ENCODE results near the gene THSD4. TPM values are rescaled to one million over a fixed set of nuclear protein-coding genes. Genes with fewer than 3 reads are reported as not detected.
"Not testable (repeated sequence)": the region's sequence is repeated elsewhere in the genome, so short reads cannot be mapped to it uniquely, and the experiment has no call there.

The THSD4 gene
- total RNA-seq, 2 experiments from 2014 or later = not detected

GRCh38 chr15:71171195-71171594, 55.9 kb downstream of the THSD4 start:
- Histone ChIP-seq H2AFZ (ENCODE audit: low read length) (no peak overlapping the region), H3K4me3 (ENCODE audit: low read depth, low read length, poor library complexity, severe bottlenecking) (no peak overlapping the region), H3K36me3 (ENCODE audit: insufficient read depth, low read length) (no peaks in the 10 kb centered on the region), H3K9me3 (ENCODE audit: low read length) (peaks cover 11% of the 10 kb centered on the region; the same call in 1 of the 2 replicates), H3K4me2 (ENCODE audit: low read length) (no peak overlapping the region), H3K27ac (ENCODE audit: low read depth, low read length, poor library complexity, severe bottlenecking) (no peak overlapping the region), H4K20me1 (ENCODE audit: insufficient read depth, low read length) (no peaks in the 10 kb centered on the region), H3K79me2 (ENCODE audit: insufficient read depth, low read depth, low read length) (no peaks in the 10 kb centered on the region), H3K9me2 (ENCODE audit: insufficient read depth, low read length) (no peaks in the 10 kb centered on the region), H3K4me1 (ENCODE audit: insufficient read depth, low read length, poor library complexity, severe bottlenecking) (no peaks in the 10 kb centered on the region)
- POLR2A ChIA-PET = no interaction called here
- intact Hi-C loops (cut with micrococcal nuclease; ENCODE audit: unreplicated experiment) = no loop called here
- DNase-seq (ENCODE audit: low spot score) = no peak
- CTCF ChIA-PET (ENCODE audit: unreplicated experiment) = no interaction called here
- TF ChIP-seq CTCF (conservative IDR thresholded peaks at IDR 0.05; ENCODE audit: low read length) (no peak), EZH2phosphoT487 (IDR thresholded peaks at IDR 0.05; ENCODE audit: borderline replicate concordance, low read depth, low read length) (no peak)
- BruUV-seq (replicated peaks) = no TSS peak

- H3K4me2 ChIP-seq (ENCODE audit: low read length); H3K4me1 ChIP-seq (ENCODE audit: insufficient read depth, low read length, poor library complexity, severe bottlenecking); H3K36me3 ChIP-seq (ENCODE audit: insufficient read depth, low read length); H3K9me2 ChIP-seq (ENCODE audit: insufficient read depth, low read length); BruUV-seq (replicated peaks); CTCF ChIA-PET (ENCODE audit: unreplicated experiment); intact Hi-C loops (cut with micrococcal nuclease; ENCODE audit: unreplicated experiment); H3K4me3 ChIP-seq (ENCODE audit: low read depth, low read length, poor library complexity, severe bottlenecking); H2AFZ ChIP-seq (ENCODE audit: low read length); H4K20me1 ChIP-seq (ENCODE audit: insufficient read depth, low read length); POLR2A ChIA-PET; DNase-seq (ENCODE audit: low spot score); H3K79me2 ChIP-seq (ENCODE audit: insufficient read depth, low read depth, low read length); H3K27ac ChIP-seq (ENCODE audit: low read depth, low read length, poor library complexity, severe bottlenecking): not testable (repeated sequence)
- H3K9me3 ChIP-seq (ENCODE audit: low read length) = peaks cover 11% of the 10 kb centered on the region; the same call in 1 of the 2 replicates
Measured at GRCh38 chr15:71174360-71174759, 59.1 kb downstream of the THSD4 start.

- Histone ChIP-seq H3K4me1 (ENCODE audit: insufficient read depth, low read length, poor library complexity, severe bottlenecking) (no peaks in the 10 kb centered on the region), H3K27ac (ENCODE audit: low read depth, low read length, poor library complexity, severe bottlenecking) (no peak overlapping the region), H4K20me1 (ENCODE audit: insufficient read depth, low read length) (no peaks in the 10 kb centered on the region), H2AFZ (ENCODE audit: low read length) (no peak overlapping the region), H3K4me3 (ENCODE audit: low read depth, low read length, poor library complexity, severe bottlenecking) (no peak overlapping the region), H3K79me2 (ENCODE audit: insufficient read depth, low read depth, low read length) (no peaks in the 10 kb centered on the region), H3K36me3 (ENCODE audit: insufficient read depth, low read length) (no peaks in the 10 kb centered on the region), H3K9me2 (ENCODE audit: insufficient read depth, low read length) (no peaks in the 10 kb centered on the region), H3K4me2 (ENCODE audit: low read length) (no peak overlapping the region), H3K9me3 (ENCODE audit: low read length) (no peaks in the 10 kb centered on the region)
- TF ChIP-seq CTCF (conservative IDR thresholded peaks at IDR 0.05; ENCODE audit: low read length) (no peak), EZH2phosphoT487 (IDR thresholded peaks at IDR 0.05; ENCODE audit: borderline replicate concordance, low read depth, low read length) (no peak)
- DNase-seq (ENCODE audit: low spot score) = no peak
- ChIA-PET CTCF (ENCODE audit: unreplicated experiment) (no interaction called here), POLR2A (no interaction called here)
- intact Hi-C loops (cut with micrococcal nuclease; ENCODE audit: unreplicated experiment) = no loop called here
- no TSS peak for BruUV-seq (replicated peaks)
Measured at GRCh38 chr15:71180986-71181853, 65.9 kb downstream of the THSD4 start.
